HepG2 (cell line): ENCODE results near the gene C6orf136. TPM values are rescaled to one million over a fixed set of nuclear protein-coding genes. Genes with fewer than 3 reads are reported as not detected.

Experiments used
- ELF3 ChIP-seq: IDR thresholded peaks from 2 replicates; pipeline ENCODE4 v1.6.1; 2016; ENCODE audit warnings: missing genetic modification reagents, missing compliant biosample characterization
- FOXA3 ChIP-seq: IDR thresholded peaks from 2 replicates; pipeline ENCODE4 v1.6.1; 2016; ENCODE audit warnings: missing genetic modification reagents, missing compliant biosample characterization
- FOXJ3 ChIP-seq: sonication (generic); formaldehyde crosslinking; IDR thresholded peaks from 2 replicates; pipeline ENCODE4 v1.4.0; 2020; ENCODE audit warnings: missing genetic modification reagents, mild to moderate bottlenecking, borderline replicate concordance
- GATA4 ChIP-seq: sonication (generic); IDR thresholded peaks from 2 replicates; pipeline ENCODE4 v1.6.1; 2016; ENCODE audit warnings: antibody characterized with exemption, low read depth, borderline replicate concordance
- SKI ChIP-seq: fragments of 450-650 bp; IDR thresholded peaks from one replicate; pipeline ENCODE4 v1.6.1; 2018; ENCODE audit warnings: mild to moderate bottlenecking; ENCODE audit not compliant: partially characterized antibody
- TOPORS ChIP-seq: sonication (generic); formaldehyde crosslinking; IDR thresholded peaks from 2 replicates; pipeline ENCODE4 v1.8.0; 2023; ENCODE audit warnings: mild to moderate bottlenecking, missing genetic modification reagents
- XRCC5 ChIP-seq: fragments of 200-400 bp; formaldehyde crosslinking; optimal IDR thresholded peaks from 2 replicates; pipeline ENCODE3; 2017; ENCODE audit warnings: mild to moderate bottlenecking, low read length
- ZEB1 ChIP-seq: IDR thresholded peaks from 2 replicates; pipeline ENCODE4 v1.6.1; 2012; ENCODE audit warnings: mild to moderate bottlenecking, low read depth, inconsistent platforms; ENCODE audit not compliant: insufficient replicate concordance
- ZFP1 ChIP-seq: IDR thresholded peaks from 2 replicates; pipeline ENCODE4 v1.6.1; 2016
- ZNF17 ChIP-seq: sonication (generic); formaldehyde crosslinking; IDR thresholded peaks from 2 replicates; pipeline ENCODE4 v1.5.0; 2020; ENCODE audit warnings: mild to moderate bottlenecking, missing genetic modification reagents
- ZNF264 ChIP-seq: sonication (generic); formaldehyde crosslinking; IDR thresholded peaks from 2 replicates; pipeline ENCODE4 v1.4.0; 2020; ENCODE audit warnings: missing genetic modification reagents
- ZNF337 ChIP-seq: sonication (generic); formaldehyde crosslinking; IDR thresholded peaks from 2 replicates; pipeline ENCODE4 v1.5.1; 2020; ENCODE audit warnings: missing genetic modification reagents, low read depth, mild to moderate bottlenecking, borderline replicate concordance
- ZNF33A ChIP-seq: sonication (generic); formaldehyde crosslinking; IDR thresholded peaks from 2 replicates; pipeline ENCODE4 v1.5.1; 2020; ENCODE audit warnings: missing genetic modification reagents, mild to moderate bottlenecking, moderate library complexity, borderline replicate concordance
- ZNF33B ChIP-seq: sonication (generic); formaldehyde crosslinking; IDR thresholded peaks from 2 replicates; pipeline ENCODE4 v1.5.1; 2020; ENCODE audit warnings: mild to moderate bottlenecking, missing genetic modification reagents
- ZNF530 ChIP-seq: sonication (generic); formaldehyde crosslinking; IDR thresholded peaks from 2 replicates; pipeline ENCODE4 v1.5.0; 2020; ENCODE audit warnings: low read depth, mild to moderate bottlenecking, missing genetic modification reagents
- ZNF547 ChIP-seq: sonication (generic); formaldehyde crosslinking; IDR thresholded peaks from 2 replicates; pipeline ENCODE4 v1.5.1; 2020; ENCODE audit warnings: mild to moderate bottlenecking, missing genetic modification reagents
- ZNF607 ChIP-seq: sonication (generic); formaldehyde crosslinking; IDR thresholded peaks from 2 replicates; pipeline ENCODE4 v1.5.1; 2020; ENCODE audit warnings: missing genetic modification reagents, mild to moderate bottlenecking, borderline replicate concordance
- ZNF615 ChIP-seq: sonication (generic); formaldehyde crosslinking; IDR thresholded peaks from 2 replicates; pipeline ENCODE4 v1.5.0; 2020; ENCODE audit warnings: mild to moderate bottlenecking, missing genetic modification reagents, borderline replicate concordance
- polyA plus RNA-seq, 8 experiments: library from polyadenylated mRNA; depleted of rRNA in 3 of 8; stranded (reverse) in 7 of 8; unstranded in 1 of 8; fragments of >200 nt; fragmentation: Illumina TruSeq in 4 of 8; extraction: Trizol in 4 of 8; gene quantifications; 2 replicates each; pipeline versions ENCODE4 v1.2.1 to v1.2.3, GENCODE V29; 2011 to 2016; ENCODE audit warnings: low read depth in 4 of 8, missing spikeins in 1 of 8, mixed read lengths in 1 of 8; ENCODE audit not compliant: insufficient read depth in 1 of 8
- total RNA-seq, 5 experiments: library from RNA; depleted of rRNA; stranded (reverse); fragments of >200 nt; fragmentation: Illumina TruSeq; extraction: Trizol; gene quantifications; 2 replicates each; pipeline ENCODE4 v1.2.3, GENCODE V29; 2016; ENCODE audit warnings: low read depth in 1 of 5
- TF ChIP-seq, protein P1 (sequence below): sonication (generic); formaldehyde crosslinking; IDR thresholded peaks from 2 replicates; pipeline ENCODE4 v1.4.0; 2020; ENCODE audit warnings: missing genetic modification reagents
- TF ChIP-seq, protein P2 (sequence below): sonication (generic); formaldehyde crosslinking; IDR thresholded peaks from 2 replicates; pipeline ENCODE4 v1.5.0; 2020; ENCODE audit warnings: missing genetic modification reagents
- TF ChIP-seq, protein P3 (sequence below): sonication (generic); formaldehyde crosslinking; IDR thresholded peaks from 2 replicates; pipeline ENCODE4 v1.8.0; 2022; ENCODE audit warnings: mild to moderate bottlenecking, missing genetic modification reagents, moderate library complexity
- TF ChIP-seq, protein P4 (sequence below): sonication (generic); formaldehyde crosslinking; IDR thresholded peaks from 2 replicates; pipeline ENCODE4 v1.8.1; 2023; ENCODE audit warnings: mild to moderate bottlenecking, missing genetic modification reagents
- TF ChIP-seq, protein P5 (sequence below): sonication (generic); formaldehyde crosslinking; IDR thresholded peaks from 2 replicates; pipeline ENCODE4 v1.8.1; 2023; ENCODE audit warnings: mild to moderate bottlenecking, missing genetic modification reagents, borderline replicate concordance

Gene C6orf136
- total and polyA plus RNA-seq, 2 of the 13 experiments (the other 11 are each of a cell fraction or from before 2014, with no cell fraction given), result 12.0 to 26.2 TPM

DNA sequence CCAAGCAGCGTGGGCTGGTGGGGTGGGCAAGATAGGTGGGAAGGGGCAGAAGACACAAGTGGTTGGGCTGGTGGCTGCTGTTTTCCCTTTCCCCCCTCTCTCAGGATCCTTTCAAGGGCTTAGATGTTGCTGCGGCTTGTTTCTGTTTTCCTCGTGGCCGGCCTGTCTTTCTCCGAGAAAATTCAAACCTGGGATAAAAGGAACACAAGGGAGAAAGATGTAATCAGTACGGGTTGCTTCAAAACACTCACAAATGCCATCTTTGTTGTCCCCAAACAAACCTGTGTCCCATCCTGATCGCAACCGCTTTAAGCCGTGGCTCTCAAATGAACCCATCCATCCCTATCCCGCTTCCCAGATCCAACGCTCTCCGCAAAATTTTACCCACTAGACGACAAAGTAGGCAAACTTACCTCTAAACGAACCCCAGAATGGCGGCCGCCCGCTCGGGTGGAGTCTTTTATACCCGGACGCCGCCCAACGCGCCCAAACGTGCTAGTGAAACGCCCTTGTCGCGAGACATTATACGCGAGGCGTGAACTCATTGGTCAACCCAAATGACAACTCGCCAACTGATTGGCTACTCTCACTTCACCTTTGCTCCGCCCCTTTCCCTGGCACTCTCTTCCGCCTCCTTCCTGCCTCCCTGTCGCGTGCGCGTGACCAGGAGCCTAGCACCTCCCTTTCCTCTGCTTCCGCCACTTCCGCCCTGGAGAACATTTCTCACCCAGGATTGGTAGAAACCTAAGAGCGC lies 29.9 kb upstream of the C6orf136 start, which contains the start of gene PPP1R10 (continued):
- TF ChIP-seq, protein P1, sequence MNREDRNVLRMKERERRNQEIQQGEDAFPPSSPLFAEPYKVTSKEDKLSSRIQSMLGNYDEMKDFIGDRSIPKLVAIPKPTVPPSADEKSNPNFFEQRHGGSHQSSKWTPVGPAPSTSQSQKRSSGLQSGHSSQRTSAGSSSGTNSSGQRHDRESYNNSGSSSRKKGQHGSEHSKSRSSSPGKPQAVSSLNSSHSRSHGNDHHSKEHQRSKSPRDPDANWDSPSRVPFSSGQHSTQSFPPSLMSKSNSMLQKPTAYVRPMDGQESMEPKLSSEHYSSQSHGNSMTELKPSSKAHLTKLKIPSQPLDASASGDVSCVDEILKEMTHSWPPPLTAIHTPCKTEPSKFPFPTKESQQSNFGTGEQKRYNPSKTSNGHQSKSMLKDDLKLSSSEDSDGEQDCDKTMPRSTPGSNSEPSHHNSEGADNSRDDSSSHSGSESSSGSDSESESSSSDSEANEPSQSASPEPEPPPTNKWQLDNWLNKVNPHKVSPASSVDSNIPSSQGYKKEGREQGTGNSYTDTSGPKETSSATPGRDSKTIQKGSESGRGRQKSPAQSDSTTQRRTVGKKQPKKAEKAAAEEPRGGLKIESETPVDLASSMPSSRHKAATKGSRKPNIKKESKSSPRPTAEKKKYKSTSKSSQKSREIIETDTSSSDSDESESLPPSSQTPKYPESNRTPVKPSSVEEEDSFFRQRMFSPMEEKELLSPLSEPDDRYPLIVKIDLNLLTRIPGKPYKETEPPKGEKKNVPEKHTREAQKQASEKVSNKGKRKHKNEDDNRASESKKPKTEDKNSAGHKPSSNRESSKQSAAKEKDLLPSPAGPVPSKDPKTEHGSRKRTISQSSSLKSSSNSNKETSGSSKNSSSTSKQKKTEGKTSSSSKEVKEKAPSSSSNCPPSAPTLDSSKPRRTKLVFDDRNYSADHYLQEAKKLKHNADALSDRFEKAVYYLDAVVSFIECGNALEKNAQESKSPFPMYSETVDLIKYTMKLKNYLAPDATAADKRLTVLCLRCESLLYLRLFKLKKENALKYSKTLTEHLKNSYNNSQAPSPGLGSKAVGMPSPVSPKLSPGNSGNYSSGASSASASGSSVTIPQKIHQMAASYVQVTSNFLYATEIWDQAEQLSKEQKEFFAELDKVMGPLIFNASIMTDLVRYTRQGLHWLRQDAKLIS (CRISPR knock-in tag), result peak; percentile 97
- TF ChIP-seq FOXJ3 (CRISPR knock-in tag) (0 out of 2 replicates have a peak, but pooled peaks have one; percentile 64), ZNF33B (CRISPR knock-in tag) (peak; percentile 89; the same call in 1 of the 2 replicates), ZNF17 (CRISPR knock-in tag) (no peak), ZEB1 (peak; percentile 18), ZNF547 (CRISPR knock-in tag) (0 out of 2 replicates have a peak, but pooled peaks have one; percentile 21), ZNF33A (CRISPR knock-in tag) (no peak), XRCC5 (peak; percentile 7), ELF3 (CRISPR knock-in tag) (peak; percentile 91), GATA4 (peak; percentile 83; the same call in 1 of the 2 replicates), ZFP1 (CRISPR knock-in tag) (no peak; the same call in 1 of the 2 replicates), SKI (peak; percentile 27), ZNF264 (CRISPR knock-in tag) (peak; percentile 31; the same call in 1 of the 2 replicates), ZNF607 (no peak; the same call in 1 of the 2 replicates), ZNF530 (CRISPR knock-in tag) (peak; percentile 72; the same call in 1 of the 2 replicates), ZNF615 (CRISPR knock-in tag) (no peak; the same call in 1 of the 2 replicates), TOPORS (CRISPR knock-in tag) (peak; percentile 81; the same call in 1 of the 2 replicates), ZNF337 (no peak; the same call in 1 of the 2 replicates), FOXA3 (CRISPR knock-in tag) (peak; percentile 24; the same call in 1 of the 2 replicates)
- TF ChIP-seq, protein P2, sequence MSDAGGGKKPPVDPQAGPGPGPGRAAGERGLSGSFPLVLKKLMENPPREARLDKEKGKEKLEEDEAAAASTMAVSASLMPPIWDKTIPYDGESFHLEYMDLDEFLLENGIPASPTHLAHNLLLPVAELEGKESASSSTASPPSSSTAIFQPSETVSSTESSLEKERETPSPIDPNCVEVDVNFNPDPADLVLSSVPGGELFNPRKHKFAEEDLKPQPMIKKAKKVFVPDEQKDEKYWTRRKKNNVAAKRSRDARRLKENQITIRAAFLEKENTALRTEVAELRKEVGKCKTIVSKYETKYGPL, result peak; percentile 80
- TF ChIP-seq, protein P3, sequence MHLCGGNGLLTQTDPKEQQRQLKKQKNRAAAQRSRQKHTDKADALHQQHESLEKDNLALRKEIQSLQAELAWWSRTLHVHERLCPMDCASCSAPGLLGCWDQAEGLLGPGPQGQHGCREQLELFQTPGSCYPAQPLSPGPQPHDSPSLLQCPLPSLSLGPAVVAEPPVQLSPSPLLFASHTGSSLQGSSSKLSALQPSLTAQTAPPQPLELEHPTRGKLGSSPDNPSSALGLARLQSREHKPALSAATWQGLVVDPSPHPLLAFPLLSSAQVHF (CRISPR knock-in tag), result no peak
- TF ChIP-seq, protein P4, sequence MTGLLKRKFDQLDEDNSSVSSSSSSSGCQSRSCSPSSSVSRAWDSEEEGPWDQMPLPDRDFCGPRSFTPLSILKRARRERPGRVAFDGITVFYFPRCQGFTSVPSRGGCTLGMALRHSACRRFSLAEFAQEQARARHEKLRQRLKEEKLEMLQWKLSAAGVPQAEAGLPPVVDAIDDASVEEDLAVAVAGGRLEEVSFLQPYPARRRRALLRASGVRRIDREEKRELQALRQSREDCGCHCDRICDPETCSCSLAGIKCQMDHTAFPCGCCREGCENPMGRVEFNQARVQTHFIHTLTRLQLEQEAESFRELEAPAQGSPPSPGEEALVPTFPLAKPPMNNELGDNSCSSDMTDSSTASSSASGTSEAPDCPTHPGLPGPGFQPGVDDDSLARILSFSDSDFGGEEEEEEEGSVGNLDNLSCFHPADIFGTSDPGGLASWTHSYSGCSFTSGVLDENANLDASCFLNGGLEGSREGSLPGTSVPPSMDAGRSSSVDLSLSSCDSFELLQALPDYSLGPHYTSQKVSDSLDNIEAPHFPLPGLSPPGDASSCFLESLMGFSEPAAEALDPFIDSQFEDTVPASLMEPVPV (CRISPR knock-in tag), result peak; percentile 91
- TF ChIP-seq, protein P5, sequence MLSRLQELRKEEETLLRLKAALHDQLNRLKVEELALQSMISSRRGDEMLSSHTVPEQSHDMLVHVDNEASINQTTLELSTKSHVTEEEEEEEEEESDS, result 0 out of 2 replicates have a peak, but pooled peaks have one; percentile 64
